Psoas muscle (tissue), 8 donors: Measurements from ENCODE around the gene HECW1. TPM values are rescaled to one million over a fixed set of nuclear protein-coding genes. Genes with fewer than 3 reads are reported as not detected.
"Not testable (repeated sequence)": the region's sequence is repeated elsewhere in the genome, so short reads cannot be mapped to it uniquely, and the experiment has no call there.

Experiments
- ATAC-seq, 4 donors: fragments of 200-7000 bp; cut with Tn5 transposase; one replicate each; pipeline ENCODE4 v1.9.1; 2020; ENCODE audit warnings: moderate library complexity in 3 of 4, mild to moderate bottlenecking in 2 of 4
- DNase-seq, 2 donors: peaks; one replicate each; pipeline ENCODE4 v3.0.0-alpha.2; 2020
- H3K27ac ChIP-seq: fragments of 200-600 bp; one replicate; pipeline ENCODE4 v1.8.0; 2022
- H3K27me3 ChIP-seq, 3 donors: fragments of 200-600 bp in 1 of 3; one replicate each; pipeline versions ENCODE4 v1.6.1 to v1.8.0; 2013 to 2022; ENCODE audit warnings: low read length in 2 of 3, mild to moderate bottlenecking in 2 of 3, moderate library complexity in 1 of 3; ENCODE audit not compliant: insufficient read depth in 3 of 3
- H3K36me3 ChIP-seq, 2 donors: fragments of 200-600 bp in 1 of 2; one replicate each; pipeline versions ENCODE4 v1.6.1 to v1.8.0; 2013 to 2022; ENCODE audit warnings: low read depth in 1 of 2, mild to moderate bottlenecking in 1 of 2, moderate library complexity in 1 of 2; ENCODE audit not compliant: insufficient read depth in 1 of 2
- H3K4me1 ChIP-seq: fragments of 200-600 bp; one replicate; pipeline ENCODE4 v1.8.0; 2022
- H3K4me3 ChIP-seq: fragments of 200-600 bp; one replicate; pipeline ENCODE4 v1.8.0; 2022; ENCODE audit warnings: mild to moderate bottlenecking
- H3K9me3 ChIP-seq: fragments of 200-600 bp; one replicate; pipeline ENCODE4 v1.8.0; 2022
- WGBS, 3 donors: extraction: QIAGEN DNeasy Blood & Tissue Kit; methylation state at CpG; one replicate each; pipeline versions ENCODE4 v1.1.6 to v1.1.7; 2013; 5-methylcytosine and 5-hydroxymethylcytosine counted together
- intact Hi-C, 2 donors: fragments of 100-400 bp; cut with DNase I; formaldehyde crosslinking; loops; one replicate each; pipeline versions ENCODE4 v1.11.0 to v1.14.2; 2022
- polyA plus RNA-seq, 3 donors: library from polyadenylated mRNA; stranded (reverse); fragments of 200-250 nt; gene quantifications; one replicate each; pipeline ENCODE4 v1.2.3, GENCODE V29; 2013
- total RNA-seq, 4 donors: library from RNA; stranded (reverse); fragmentation: NEBNext Ultra II Directional in 2 of 4; extraction: Animal tissue kit (Norgen Biotek cat#: 25700) in 2 of 4; gene quantifications; one replicate each; pipeline versions ENCODE4 v1.2.1 to v1.2.4, GENCODE V29; 2021 to 2023
- TF ChIP-seq, protein P1 (sequence below): fragments of 200-600 bp; IDR thresholded peaks from one replicate; pipeline ENCODE4 v1.8.0; 2022; ENCODE audit warnings: antibody characterized with exemption
- donor health status: healthy with polysubstance abuse.
- donor health status: DM: no; HTN: no; CAD: no; lungs with moderate emphysema.
- donor health status: Bipolar disorder and iron deficiency.
- donor health status: healthy.
- donor health status: DM: yes; HTN: yes; CAD: no.
- donor health status: DM: no; HTN: no; CAD: no.
- donor health status: DM: no; HTN: no; CAD: no.
- donor health status: DM: yes; HTN: yes; CAD: no.

Gene HECW1
- total and polyA plus RNA-seq, 7 donors = 0.07 to 2.8 (median 1.0) TPM

DNA sequence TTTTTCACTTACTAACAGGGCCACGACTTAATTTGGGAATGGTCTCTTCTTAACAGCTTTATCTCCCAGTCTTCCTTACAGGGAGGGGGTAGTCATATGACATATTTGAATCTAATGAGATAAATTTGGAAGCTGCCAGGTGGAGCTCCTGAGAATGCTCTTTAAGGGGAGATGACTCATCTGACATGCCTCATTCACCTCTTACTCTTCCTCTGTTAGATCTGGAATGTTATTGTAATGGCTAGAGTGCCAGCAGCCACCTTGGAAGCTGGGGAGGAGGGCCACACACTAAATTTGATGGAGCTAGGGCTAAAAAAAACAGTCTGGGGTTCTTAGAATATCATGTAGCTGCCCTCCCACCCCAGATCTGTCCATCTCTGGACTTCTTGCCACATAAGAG, 22.7 kb downstream of the HECW1 start:
- TF ChIP-seq, protein P1, sequence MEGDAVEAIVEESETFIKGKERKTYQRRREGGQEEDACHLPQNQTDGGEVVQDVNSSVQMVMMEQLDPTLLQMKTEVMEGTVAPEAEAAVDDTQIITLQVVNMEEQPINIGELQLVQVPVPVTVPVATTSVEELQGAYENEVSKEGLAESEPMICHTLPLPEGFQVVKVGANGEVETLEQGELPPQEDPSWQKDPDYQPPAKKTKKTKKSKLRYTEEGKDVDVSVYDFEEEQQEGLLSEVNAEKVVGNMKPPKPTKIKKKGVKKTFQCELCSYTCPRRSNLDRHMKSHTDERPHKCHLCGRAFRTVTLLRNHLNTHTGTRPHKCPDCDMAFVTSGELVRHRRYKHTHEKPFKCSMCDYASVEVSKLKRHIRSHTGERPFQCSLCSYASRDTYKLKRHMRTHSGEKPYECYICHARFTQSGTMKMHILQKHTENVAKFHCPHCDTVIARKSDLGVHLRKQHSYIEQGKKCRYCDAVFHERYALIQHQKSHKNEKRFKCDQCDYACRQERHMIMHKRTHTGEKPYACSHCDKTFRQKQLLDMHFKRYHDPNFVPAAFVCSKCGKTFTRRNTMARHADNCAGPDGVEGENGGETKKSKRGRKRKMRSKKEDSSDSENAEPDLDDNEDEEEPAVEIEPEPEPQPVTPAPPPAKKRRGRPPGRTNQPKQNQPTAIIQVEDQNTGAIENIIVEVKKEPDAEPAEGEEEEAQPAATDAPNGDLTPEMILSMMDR = no peak
- WGBS, 3 donors = 79 to 88% (median 88%) methylated on average over 1 of the region's 1 CpG
- no peak for ATAC-seq

DNA sequence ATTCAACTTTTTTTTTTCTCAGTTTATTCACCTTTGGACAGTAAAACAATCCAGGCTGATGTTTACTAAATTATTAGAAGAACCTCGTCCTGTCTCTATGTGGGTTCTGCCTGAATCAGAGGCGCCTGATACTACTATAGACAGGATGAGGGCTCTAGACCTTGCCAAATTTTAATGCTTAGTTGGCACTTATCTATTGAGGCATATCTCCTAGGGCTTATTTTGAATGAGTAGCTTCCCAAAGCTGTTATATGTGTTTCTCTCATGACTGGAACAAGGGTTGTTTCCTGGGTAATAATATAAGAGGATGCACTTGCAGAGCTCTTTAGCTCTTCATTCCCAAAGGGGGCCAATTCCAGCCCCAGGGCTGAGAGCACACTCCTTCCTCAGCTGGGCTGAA, 23.6 kb downstream of the HECW1 start:
- Histone ChIP-seq H3K36me3 (no peaks in the 10 kb centered on the region), H3K9me3 (no peaks in the 10 kb centered on the region), H3K4me1 (no peaks in the 10 kb centered on the region), H3K27ac (no peak overlapping the region), H3K27me3 (no peaks in the 10 kb centered on the region), H3K4me3 (no peak overlapping the region)
- intact Hi-C loops = no loop called here
- no peak for ATAC-seq
- WGBS, 3 donors = 61 to 75% (median 62%) methylated on average over 2 of the region's 2 CpGs
- no peak for DNase-seq
- TF ChIP-seq, protein P1 = no peak

More for the DNA sequence above, 22.7 kb downstream of the HECW1 start:
- Histone ChIP-seq H3K4me3 (no peak overlapping the region), H3K9me3 (no peaks in the 10 kb centered on the region), H3K36me3 (no peaks in the 10 kb centered on the region), H3K27me3 (no peaks in the 10 kb centered on the region), H3K4me1 (no peaks in the 10 kb centered on the region), H3K27ac (no peak overlapping the region)
- intact Hi-C loops = no loop called here
- DNase-seq = no peak

DNA sequence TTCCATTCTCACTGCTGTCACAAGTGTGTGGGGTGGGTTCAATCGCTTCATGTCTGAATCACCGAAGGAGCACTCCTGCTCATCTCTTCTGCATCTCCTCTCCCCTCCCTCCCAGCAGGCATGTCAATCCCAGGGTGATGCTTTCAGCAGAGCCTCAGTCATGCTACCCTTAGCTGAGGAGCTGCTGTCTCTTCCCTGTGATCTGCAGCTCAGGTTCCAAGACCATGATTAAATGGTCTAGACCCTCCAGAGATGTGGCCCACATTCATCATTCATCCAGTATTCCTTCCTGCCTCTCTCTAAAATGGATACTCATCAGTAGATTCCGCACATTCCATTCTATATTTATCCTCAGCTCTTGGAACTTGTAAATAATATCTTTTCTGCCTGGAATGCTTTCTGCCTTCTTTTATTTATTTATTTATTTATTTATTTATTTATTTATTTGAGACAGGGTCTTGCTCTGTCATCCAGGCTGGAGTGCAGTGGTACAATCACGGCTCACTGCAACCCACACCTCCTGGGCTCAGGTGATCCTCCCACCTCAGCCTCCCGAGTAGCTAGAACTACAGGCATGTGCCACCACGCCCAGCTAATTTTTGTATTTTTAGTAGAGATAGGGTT, 24.8 kb downstream of the HECW1 start:
- WGBS, 3 donors = 85 to 91% (median 89%) methylated on average over 6 of the region's 6 CpGs
- intact Hi-C loops, H3K4me1 ChIP-seq, H3K27me3 ChIP-seq, ATAC-seq, DNase-seq, H3K9me3 ChIP-seq, H3K36me3 ChIP-seq, H3K27ac ChIP-seq, H3K4me3 ChIP-seq: not testable (repeated sequence)

DNA sequence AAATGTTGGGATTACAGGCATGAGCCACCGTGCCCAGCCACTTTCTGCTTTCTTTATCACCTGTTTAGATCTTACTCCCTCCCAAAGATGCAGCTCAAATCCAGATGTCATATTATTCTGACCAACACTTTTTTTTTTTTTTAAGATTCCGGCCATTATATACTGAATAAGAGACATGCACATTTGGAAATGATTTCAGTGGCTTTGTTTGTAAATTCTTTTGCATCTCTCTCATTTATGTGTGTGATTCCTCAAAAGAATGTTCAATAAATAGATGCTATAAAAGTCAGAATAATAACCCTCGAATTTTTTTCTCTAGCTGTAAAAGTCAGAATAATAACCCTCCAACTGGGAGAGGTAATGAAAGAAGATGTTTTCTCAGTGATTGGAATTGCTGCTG, 25.4 kb downstream of the HECW1 start:
- DNase-seq (no peak), ATAC-seq (no peak)
- H3K27ac ChIP-seq = no peak overlapping the region
- H3K4me1 ChIP-seq = no peaks in the 10 kb centered on the region
- TF ChIP-seq, protein P1 = no peak
- no peaks in the 10 kb centered on the region for H3K27me3 ChIP-seq
- H3K9me3 ChIP-seq = no peaks in the 10 kb centered on the region
- H3K4me3 ChIP-seq = no peak overlapping the region
- 61 to 64% (median 64%) methylated on average over 3 of the region's 3 CpGs for WGBS, 3 donors
- intact Hi-C loops = loop anchor here in 1 of 2 donors (1.0 kb wide), 1 partner anchor 16 kb away; no protein-coding TSS in a partner anchor
- no peaks in the 10 kb centered on the region for H3K36me3 ChIP-seq

DNA sequence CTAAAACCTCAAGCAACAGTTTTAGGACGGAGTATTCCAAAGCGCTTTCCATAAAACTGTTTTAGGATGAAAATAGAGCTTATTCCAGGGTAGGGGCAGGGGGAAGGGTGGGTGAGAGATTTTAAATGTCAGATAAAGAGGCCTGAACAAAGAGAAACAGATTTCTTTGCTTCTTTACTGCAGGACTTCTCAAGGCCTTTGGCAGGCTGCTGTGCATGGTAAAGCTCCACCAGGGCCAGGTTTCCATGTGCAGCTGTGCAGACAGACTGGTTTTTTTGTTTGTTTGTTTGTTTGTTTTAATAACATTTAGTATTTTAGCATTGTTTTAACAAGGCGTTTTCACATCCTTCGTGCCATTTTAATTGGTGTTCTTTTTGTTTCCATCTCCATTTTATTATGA, 26.3 kb downstream of the HECW1 start:
- Histone ChIP-seq H3K27ac (no peak overlapping the region), H3K9me3 (no peaks in the 10 kb centered on the region), H3K36me3 (no peaks in the 10 kb centered on the region), H3K27me3 (no peaks in the 10 kb centered on the region), H3K4me3 (no peak overlapping the region), H3K4me1 (no peaks in the 10 kb centered on the region)
- DNase-seq (no peak), ATAC-seq (no peak)
- WGBS, 3 donors = 86 to 90% (median 86%) methylated on average over 4 of the region's 4 CpGs
- TF ChIP-seq, protein P1 = no peak
- intact Hi-C loops = loop anchor here in 1 of 2 donors (1.0 kb wide), 1 partner anchor 16 kb away; no protein-coding TSS in a partner anchor
